H9 (cell line): ENCODE data around the gene LDLRAD4. TPM values are rescaled to one million over a fixed set of nuclear protein-coding genes. Genes with fewer than 3 reads are reported as not detected.

Source experiments
- DNase-seq: peaks from one replicate; pipeline ENCODE4 v3.0.0-alpha.2; 2017
- H2AFZ ChIP-seq: one replicate; pipeline ENCODE4 v1.6.1; 2013; ENCODE audit warnings: mild to moderate bottlenecking, low read length, control low read depth, moderate library complexity
- H2AK5ac ChIP-seq: 2 replicates; pipeline ENCODE4 v1.6.1; 2013; ENCODE audit warnings: low read length, control low read depth, mixed read lengths; ENCODE audit not compliant: insufficient read length
- H2BK120ac ChIP-seq: one replicate; pipeline ENCODE4 v1.6.1; 2013; ENCODE audit warnings: low read depth, mild to moderate bottlenecking, low read length, control low read depth, inconsistent platforms; ENCODE audit not compliant: poor library complexity, severe bottlenecking
- H2BK12ac ChIP-seq: 2 replicates; pipeline ENCODE4 v1.6.1; 2013; ENCODE audit warnings: low read length, control low read depth, mixed read lengths, low read depth; ENCODE audit not compliant: insufficient read length
- H2BK15ac ChIP-seq: 2 replicates; pipeline ENCODE4 v1.6.1; 2013; ENCODE audit warnings: low read depth, low read length, control low read depth
- H2BK20ac ChIP-seq: one replicate; pipeline ENCODE4 v1.6.1; 2013; ENCODE audit warnings: low read depth, mild to moderate bottlenecking, low read length, control low read depth, inconsistent platforms; ENCODE audit not compliant: poor library complexity, severe bottlenecking
- H2BK5ac ChIP-seq: 2 replicates; pipeline ENCODE4 v1.6.1; 2013; ENCODE audit warnings: low read length, control low read depth, mixed read lengths; ENCODE audit not compliant: insufficient read length
- H3K14ac ChIP-seq: 2 replicates; pipeline ENCODE4 v1.6.1; 2013; ENCODE audit warnings: low read length, control low read depth; ENCODE audit not compliant: insufficient read depth
- H3K18ac ChIP-seq: 2 replicates; pipeline ENCODE4 v1.6.1; 2013; ENCODE audit warnings: low read depth, mild to moderate bottlenecking, mixed read lengths, low read length, control low read depth; ENCODE audit not compliant: insufficient read length
- H3K23ac ChIP-seq: 2 replicates; pipeline ENCODE4 v1.6.1; 2013; ENCODE audit warnings: low read length, control low read depth, mixed read lengths, low read depth; ENCODE audit not compliant: insufficient read length
- H3K23me2 ChIP-seq: 2 replicates; pipeline ENCODE4 v1.6.1; 2013; ENCODE audit warnings: low read depth, mild to moderate bottlenecking, mixed read lengths, low read length, control low read depth; ENCODE audit not compliant: insufficient read length, poor library complexity, severe bottlenecking
- H3K27ac ChIP-seq: 2 replicates; pipeline ENCODE4 v1.5.1; 2013; ENCODE audit warnings: low read length, control low read depth, mixed read lengths, low read depth; ENCODE audit not compliant: insufficient read length
- H3K27me3 ChIP-seq: 2 replicates; pipeline ENCODE4 v1.6.1; 2013; ENCODE audit warnings: low read length, control low read depth, inconsistent platforms; ENCODE audit not compliant: insufficient read depth
- H3K4ac ChIP-seq: 2 replicates; pipeline ENCODE4 v1.6.1; 2013; ENCODE audit warnings: low read depth, mild to moderate bottlenecking, control low read depth, inconsistent platforms, low read length, moderate library complexity
- H3K4me1 ChIP-seq: 2 replicates; pipeline ENCODE4 v1.6.1; 2013; ENCODE audit warnings: low read length, control low read depth, inconsistent platforms; ENCODE audit not compliant: insufficient read depth
- H3K4me2 ChIP-seq: 2 replicates; pipeline ENCODE4 v1.6.1; 2013; ENCODE audit warnings: low read length, control low read depth, mixed read lengths; ENCODE audit not compliant: insufficient read length, insufficient read depth
- H3K56ac ChIP-seq: 2 replicates; pipeline ENCODE4 v1.6.1; 2013; ENCODE audit warnings: low read depth, mild to moderate bottlenecking, mixed read lengths, low read length, control low read depth; ENCODE audit not compliant: insufficient read length
- H3K79me1 ChIP-seq: 2 replicates; pipeline ENCODE4 v1.6.1; 2013; ENCODE audit warnings: low read depth, mild to moderate bottlenecking, moderate library complexity, low read length, control low read depth, inconsistent platforms; ENCODE audit not compliant: insufficient read depth, poor library complexity, severe bottlenecking
- H3K79me2 ChIP-seq: 2 replicates; pipeline ENCODE4 v1.6.1; 2013; ENCODE audit warnings: low read length, control low read depth, inconsistent platforms; ENCODE audit not compliant: insufficient read depth
- H3K9ac ChIP-seq: 2 replicates; pipeline ENCODE4 v1.6.1; 2013; ENCODE audit warnings: low read length, control low read depth, mixed read lengths; ENCODE audit not compliant: insufficient read length; ENCODE audit errors: extremely low read depth
- H3K9me3 ChIP-seq: one replicate; pipeline ENCODE4 v1.6.1; 2013; ENCODE audit warnings: low read depth, low read length, inconsistent platforms; ENCODE audit not compliant: control insufficient read depth
- H3T11ph ChIP-seq: one replicate; pipeline ENCODE4 v1.6.1; 2013; ENCODE audit warnings: mild to moderate bottlenecking, low read length, control low read depth, inconsistent platforms
- H4K20me1 ChIP-seq: one replicate; pipeline ENCODE4 v1.6.1; 2013; ENCODE audit not compliant: control insufficient read depth, insufficient read length, insufficient read depth
- H4K5ac ChIP-seq: 2 replicates; pipeline ENCODE4 v1.6.1; 2013; ENCODE audit warnings: low read depth, mild to moderate bottlenecking, mixed read lengths, low read length, control low read depth; ENCODE audit not compliant: insufficient read length
- H4K8ac ChIP-seq: replicated peaks from 2 replicates; pipeline ENCODE4 v1.6.1; 2013; ENCODE audit warnings: low read length, control low read depth, mixed read lengths, low read depth; ENCODE audit not compliant: insufficient read length
- H4K91ac ChIP-seq: 2 replicates; pipeline ENCODE4 v1.6.1; 2013; ENCODE audit warnings: low read depth, mild to moderate bottlenecking, moderate library complexity, mixed read lengths, low read length, control low read depth; ENCODE audit not compliant: insufficient read length
- H3K27ac Mint-ChIP-seq, 3 experiments: 2 replicates in 2 of 3; 3 replicates in 1 of 3; pipeline ENCODE4 v1.8.0; 2020 to 2021; ENCODE audit warnings: mixed read lengths in 3 of 3, mild to moderate bottlenecking in 1 of 3, moderate library complexity in 1 of 3
- H3K27me3 Mint-ChIP-seq: 2 replicates; pipeline ENCODE4 v1.8.0; 2021; ENCODE audit warnings: low read depth, mild to moderate bottlenecking, moderate library complexity, mixed read lengths
- H3K36me3 Mint-ChIP-seq, 3 experiments: 2 replicates in 2 of 3; 3 replicates in 1 of 3; pipeline ENCODE4 v1.8.0; 2020 to 2021; ENCODE audit warnings: low read depth in 3 of 3, mixed read lengths in 3 of 3; ENCODE audit not compliant: insufficient read depth in 1 of 3
- H3K4me1 Mint-ChIP-seq, 2 experiments: 2 replicates each; pipeline ENCODE4 v1.8.0; 2020; ENCODE audit warnings: mixed read lengths in 2 of 2
- H3K4me3 Mint-ChIP-seq, 2 experiments: 2 replicates in 1 of 2; 3 replicates in 1 of 2; pipeline ENCODE4 v1.8.0; 2020 to 2021; ENCODE audit warnings: mild to moderate bottlenecking in 2 of 2, mixed read lengths in 2 of 2, moderate library complexity in 1 of 2
- H3K9me3 Mint-ChIP-seq, 2 experiments: 2 replicates in 1 of 2; 3 replicates in 1 of 2; pipeline ENCODE4 v1.8.0; 2020; ENCODE audit warnings: mild to moderate bottlenecking in 2 of 2, mixed read lengths in 2 of 2, moderate library complexity in 1 of 2
- CTCF ChIP-seq: fragments of 200-600 bp; sonication (generic); conservative IDR thresholded peaks from 3 replicates; pipeline ENCODE4 v1.8.0; 2021; ENCODE audit warnings: antibody characterized with exemption, mild to moderate bottlenecking
- WGBS: extraction: QIAGEN DNeasy Blood & Tissue Kit; methylation state at CpG from one replicate; pipeline ENCODE4 v1.1.7; 2013; ENCODE audit warnings: missing lambda C conversion rate, low lambda C conversion rate, mixed read lengths; ENCODE audit not compliant: insufficient read length; ENCODE audit errors: extremely low coverage; 5-methylcytosine and 5-hydroxymethylcytosine counted together
- total RNA-seq: library from RNA; stranded (reverse); gene quantifications from 2 replicates; pipeline ENCODE4 v1.2.1, GENCODE V29; 2021

The LDLRAD4 gene
- total RNA-seq, 1 experiment from 2014 or later, result 3.9 TPM

GRCh38 chr18:13260935-13261640 lies 42.5 kb downstream of the LDLRAD4 start:
- H3K23me2 ChIP-seq, result peaks cover 3% of the 10 kb centered on the region
- H3K14ac ChIP-seq, result no peak overlapping the region
- no peak overlapping the region for H3K27ac ChIP-seq
- WGBS, result no CpG with 5 or more reads among the region's 12 CpGs
- no peak overlapping the region for H4K8ac ChIP-seq
- Mint-ChIP-seq H3K27me3 (peaks cover 5% of the 10 kb centered on the region), H3K4me1 (peaks cover 27 to 33% of the 10 kb centered on the region in 2 experiments), H3K27ac (no peak overlapping the region), H3K4me3 (no peak overlapping the region; a peak in 1 of 5 replicates), H3K9me3 (no peaks in the 10 kb centered on the region), H3K36me3 (no peaks in the 10 kb centered on the region)
- H3K79me2 ChIP-seq, result no peaks in the 10 kb centered on the region
- no peak overlapping the region for H2BK5ac ChIP-seq
- no peak overlapping the region for H2AK5ac ChIP-seq
- DNase-seq, result no peak
- TF ChIP-seq CTCF, result no peak
- no peak overlapping the region for H3K23ac ChIP-seq
- no peak overlapping the region for H3K4me2 ChIP-seq
- no peak overlapping the region for H4K91ac ChIP-seq
- H3K9me3 ChIP-seq, result no peaks in the 10 kb centered on the region
- no peak overlapping the region for H2AFZ ChIP-seq
- no peak overlapping the region for H3T11ph ChIP-seq
- no peak overlapping the region for H3K56ac ChIP-seq
- H3K4ac ChIP-seq, result no peak overlapping the region
- no peak overlapping the region for H2BK15ac ChIP-seq
- H2BK20ac ChIP-seq, result no peak overlapping the region
- no peak overlapping the region for H2BK120ac ChIP-seq
- H3K18ac ChIP-seq, result no peak overlapping the region
- no peak overlapping the region for H4K5ac ChIP-seq
- H3K79me1 ChIP-seq, result no peaks in the 10 kb centered on the region
- no peak overlapping the region for H3K9ac ChIP-seq
- no peaks in the 10 kb centered on the region for H3K4me1 ChIP-seq
- no peaks in the 10 kb centered on the region for H4K20me1 ChIP-seq
- H3K27me3 ChIP-seq, result no peaks in the 10 kb centered on the region
- no peak overlapping the region for H2BK12ac ChIP-seq
